HCT116 (cell line): ENCODE data around the gene ESD. TPM values are rescaled to one million over a fixed set of nuclear protein-coding genes. Genes with fewer than 3 reads are reported as not detected.

Experiments used
- ATAC-seq: fragments of 200-7000 bp; cut with Tn5 transposase; 2 replicates; pipeline ENCODE4 v1.9.1; 2020; ENCODE audit warnings: mild to moderate bottlenecking, moderate library complexity
- BruUV-seq: library from RNA; stranded (reverse); fragments of 400-500 nt; replicated peaks from 2 replicates; lab custom pipeline; 2021; lab: Mats Ljungman, UMichigan
- CTCF ChIA-PET: fragments of 300-600 bp; sonication (Branson Sonifier 250); formaldehyde crosslinking; loops from one replicate; lab custom pipeline; 2021; ENCODE audit warnings: antibody characterized with exemption; lab: Charles Lee
- POLR2A ChIA-PET: fragments of 300-600, 350-600 bp; sonication (Branson Sonifier 250); formaldehyde crosslinking; loops from one replicate; lab custom pipeline; 2021; ENCODE audit warnings: antibody characterized with exemption; lab: Charles Lee
- RAD21 ChIA-PET, 2 experiments: fragments of 300-600 bp; sonication (Branson Sonifier 250); formaldehyde crosslinking; loops; one replicate each; lab custom pipeline; 2023; ENCODE audit warnings: low total read pairs in 2 of 2; ENCODE audit not compliant: uncharacterized antibody in 2 of 2, unreplicated experiment in 2 of 2, low non-redundant PET in 1 of 2; lab: Charles Lee
- DNase-seq: peaks from one replicate; pipeline ENCODE4 v3.0.0-alpha.2; 2010; ENCODE audit warnings: low read depth, low spot score
- H2AFZ ChIP-seq: fragments of 200-600 bp; shearing (Covaris generic), sonication (generic); 2 replicates; pipeline ENCODE4 v1.6.1; 2017; ENCODE audit warnings: low read depth, mixed run types, mixed read lengths, antibody characterized with exemption, low read length; ENCODE audit not compliant: poor library complexity, severe bottlenecking
- H3K27ac ChIP-seq: 2 replicates; pipeline ENCODE4 v1.5.1; 2012; ENCODE audit warnings: low read depth, low read length
- H3K27me3 ChIP-seq: fragments of 200-600 bp; sonication (generic); 2 replicates; pipeline ENCODE4 v1.6.1; 2016; ENCODE audit warnings: mixed run types, low read length, mixed read lengths; ENCODE audit not compliant: insufficient read depth
- H3K36me3 ChIP-seq, 2 experiments: fragments of 200-500 bp in 1 of 2; fragments of 200-600 bp in 1 of 2; sonication (Bioruptor generic) in 1 of 2; sonication (generic) in 1 of 2; 2 replicates each; pipeline versions ENCODE4 v1.5.1 to v1.6.1; 2014 to 2016; ENCODE audit warnings: low read length in 2 of 2, inconsistent platforms in 1 of 2, mixed read lengths in 1 of 2, mixed run types in 1 of 2; ENCODE audit not compliant: insufficient read depth in 2 of 2, control insufficient read depth in 1 of 2
- H3K4me1 ChIP-seq, 2 experiments: fragments of 200-600 bp in 1 of 2; sonication (generic) in 1 of 2; 2 replicates each; pipeline versions ENCODE4 v1.5.1 to v1.6.1; 2012 to 2017; ENCODE audit warnings: low read length in 2 of 2, inconsistent platforms in 1 of 2, mild to moderate bottlenecking in 1 of 2, mixed read lengths in 1 of 2, mixed run types in 1 of 2, moderate library complexity in 1 of 2; ENCODE audit not compliant: insufficient read depth in 2 of 2, control insufficient read depth in 1 of 2
- H3K4me2 ChIP-seq: fragments of 200-600 bp; sonication (generic); 2 replicates; pipeline ENCODE4 v1.6.1; 2017; ENCODE audit warnings: mixed run types, low read length, mixed read lengths
- H3K4me3 ChIP-seq, 2 experiments: fragments of 200-600 bp in 1 of 2; sonication (generic) in 1 of 2; replicated peaks in 1 of 2; 2 replicates each; pipeline ENCODE4 v1.5.1; 2011 to 2016; ENCODE audit warnings: low read length in 2 of 2, control low read depth in 1 of 2, low read depth in 1 of 2, mild to moderate bottlenecking in 1 of 2, mixed read lengths in 1 of 2, mixed run types in 1 of 2
- H3K79me2 ChIP-seq: fragments of 200-600 bp; sonication (generic); 2 replicates; pipeline ENCODE4 v1.6.1; 2017; ENCODE audit warnings: mild to moderate bottlenecking, mixed run types, low read length, moderate library complexity, mixed read lengths; ENCODE audit not compliant: insufficient read depth
- H3K9ac ChIP-seq: fragments of 200-600 bp; sonication (generic); 2 replicates; pipeline ENCODE4 v1.6.1; 2016; ENCODE audit warnings: low read length, mixed read lengths
- H3K9me2 ChIP-seq: fragments of 200-600 bp; sonication (generic), shearing (Covaris generic); 2 replicates; pipeline ENCODE4 v1.6.1; 2017; ENCODE audit warnings: mixed run types, mild to moderate bottlenecking, moderate library complexity; ENCODE audit not compliant: insufficient read depth
- H3K9me3 ChIP-seq, 2 experiments: fragments of 200-500 bp in 1 of 2; fragments of 200-600 bp in 1 of 2; sonication (Bioruptor generic) in 1 of 2; sonication (generic) in 1 of 2; 2 replicates each; pipeline ENCODE4 v1.6.1; 2014 to 2017; ENCODE audit warnings: low read length in 2 of 2, mixed read lengths in 2 of 2, inconsistent platforms in 1 of 2, low read depth in 1 of 2, mild to moderate bottlenecking in 1 of 2, mixed run types in 1 of 2, moderate library complexity in 1 of 2; ENCODE audit not compliant: control insufficient read depth in 1 of 2, insufficient read depth in 1 of 2
- H4K20me1 ChIP-seq: fragments of 200-600 bp; sonication (generic), shearing (Covaris generic); 2 replicates; pipeline ENCODE4 v1.6.1; 2017; ENCODE audit warnings: mixed run types, mild to moderate bottlenecking, moderate library complexity; ENCODE audit not compliant: insufficient read depth
- CEBPB ChIP-seq: IDR thresholded peaks from 2 replicates; pipeline ENCODE4 v1.6.1; 2012; ENCODE audit warnings: low read depth
- EZH2 ChIP-seq: fragments of 200-600 bp; sonication (generic); IDR thresholded peaks from 2 replicates; pipeline ENCODE4 v1.6.1; 2017; ENCODE audit warnings: antibody characterized with exemption, mixed run types
- FOSL1 ChIP-seq: IDR thresholded peaks from 2 replicates; pipeline ENCODE4 v1.6.1; 2012; ENCODE audit warnings: low read depth
- POLR2AphosphoS5 ChIP-seq: IDR thresholded peaks from 2 replicates; pipeline ENCODE4 v1.6.1; 2011; ENCODE audit warnings: mild to moderate bottlenecking, low read depth, low read length, moderate library complexity
- RAD21 ChIP-seq: IDR thresholded peaks from 2 replicates; pipeline ENCODE4 v1.6.1; 2012; ENCODE audit warnings: low read depth, mild to moderate bottlenecking
- REST ChIP-seq: IDR thresholded peaks from 2 replicates; pipeline ENCODE4 v1.6.1; 2012; ENCODE audit warnings: low read depth
- SIN3A ChIP-seq: IDR thresholded peaks from 2 replicates; pipeline ENCODE4 v1.6.1; 2012; ENCODE audit warnings: low read depth
- SP1 ChIP-seq: IDR thresholded peaks from 2 replicates; pipeline ENCODE4 v1.6.1; 2012; ENCODE audit warnings: low read depth
- ZBTB33 ChIP-seq: IDR thresholded peaks from 2 replicates; pipeline ENCODE4 v1.6.1; 2011; ENCODE audit warnings: mild to moderate bottlenecking, low read length, moderate library complexity; ENCODE audit not compliant: insufficient replicate concordance; ENCODE audit errors: extremely low read depth
- intact Hi-C: fragments of 100-400 bp; cut with micrococcal nuclease; formaldehyde crosslinking; loops from 2 replicates; pipeline ENCODE4 v1.10.0; 2022
- total RNA-seq: library from RNA; stranded (reverse); gene quantifications from one replicate; pipeline ENCODE4 v1.2.1, GENCODE V29; 2021; ENCODE audit not compliant: unreplicated experiment

The ESD gene
- total RNA-seq, 1 experiment from 2014 or later = 111 TPM

GRCh38 chr13:46803586-46803985 is 6.6 kb upstream of the ESD start:
- H3K4me2 ChIP-seq = no peak overlapping the region
- no peak overlapping the region for H3K4me3 ChIP-seq
- no TSS peak for BruUV-seq
- POLR2A ChIA-PET = no interaction called here
- peaks cover 0 to 12% of the 10 kb centered on the region in 2 experiments; a peak in 2 of 4 replicates for H3K4me1 ChIP-seq
- CTCF ChIA-PET = no interaction called here
- no peaks in the 10 kb centered on the region for H4K20me1 ChIP-seq
- no peaks in the 10 kb centered on the region for H3K9me2 ChIP-seq
- no peaks in the 10 kb centered on the region for H3K36me3 ChIP-seq
- H3K9ac ChIP-seq = no peak overlapping the region
- H3K9me3 ChIP-seq = no peaks in the 10 kb centered on the region
- RAD21 ChIA-PET = no interaction called here
- H3K27me3 ChIP-seq = no peaks in the 10 kb centered on the region
- H2AFZ ChIP-seq = no peak overlapping the region
- TF ChIP-seq FOSL1 (no peak), REST (no peak), POLR2AphosphoS5 (no peak), SIN3A (no peak), RAD21 (no peak), CEBPB (no peak), SP1 (no peak), EZH2 (no peak), ZBTB33 (no peak)
- TF ChIP-seq, all 23 proteins: peak for 0
- ATAC-seq = no peak
- Histone ChIP-seq H3K79me2 (no peaks in the 10 kb centered on the region), H3K27ac (no peak overlapping the region)
- no peak for DNase-seq
- intact Hi-C loops = no loop called here
